Neuronal stem cell (in vitro differentiated cells): ENCODE measurements around the gene KIF5B.
"Not testable (repeated sequence)": the region's sequence is repeated elsewhere in the genome, so short reads cannot be mapped to it uniquely, and the experiment has no call there.

ENCODE experiments used
- DNase-seq: peaks from one replicate; pipeline ENCODE4 v3.0.0-alpha.2; 2013; ENCODE audit warnings: low spot score
- H2AFZ ChIP-seq: one replicate; pipeline ENCODE4 v1.6.1; 2013; ENCODE audit warnings: mild to moderate bottlenecking, low read length, inconsistent platforms
- H2AK5ac ChIP-seq: 2 replicates; pipeline ENCODE4 v1.6.1; 2013; ENCODE audit warnings: low read depth, mild to moderate bottlenecking, inconsistent platforms, low read length, moderate library complexity, mixed read lengths
- H2BK120ac ChIP-seq: 2 replicates; pipeline ENCODE4 v1.6.1; 2013; ENCODE audit warnings: low read depth, mild to moderate bottlenecking, inconsistent platforms, low read length, moderate library complexity, mixed read lengths
- H2BK12ac ChIP-seq: one replicate; pipeline ENCODE4 v1.6.1; 2013; ENCODE audit warnings: low read length, inconsistent platforms
- H2BK15ac ChIP-seq: 2 replicates; pipeline ENCODE4 v1.6.1; 2013; ENCODE audit warnings: mild to moderate bottlenecking, low read length, inconsistent platforms, mixed read lengths
- H2BK5ac ChIP-seq: one replicate; pipeline ENCODE4 v1.6.1; 2013; ENCODE audit warnings: inconsistent platforms, mild to moderate bottlenecking, low read length, moderate library complexity
- H3K14ac ChIP-seq: one replicate; pipeline ENCODE4 v1.6.1; 2013; ENCODE audit warnings: low read length, inconsistent platforms
- H3K18ac ChIP-seq: 2 replicates; pipeline ENCODE4 v1.6.1; 2013; ENCODE audit warnings: low read length, inconsistent platforms
- H3K23ac ChIP-seq: 2 replicates; pipeline ENCODE4 v1.6.1; 2013; ENCODE audit warnings: low read depth, mild to moderate bottlenecking, mixed read lengths, low read length, inconsistent platforms; ENCODE audit not compliant: poor library complexity
- H3K27ac ChIP-seq: replicated peaks from 3 replicates; pipeline ENCODE4 v1.5.1; 2013; ENCODE audit warnings: low read length, inconsistent platforms
- H3K27me3 ChIP-seq, 3 experiments: 2 replicates each; pipeline ENCODE4 v1.6.1; 2013; ENCODE audit warnings: low read length in 3 of 3, mild to moderate bottlenecking in 2 of 3, inconsistent platforms in 1 of 3, low read depth in 1 of 3, mixed read lengths in 1 of 3, moderate library complexity in 1 of 3; ENCODE audit not compliant: control insufficient read depth in 3 of 3, insufficient read depth in 3 of 3
- H3K36me3 ChIP-seq, 2 donors: replicated peaks in 1 of 2; 2 replicates each; pipeline ENCODE4 v1.6.1; 2013; ENCODE audit warnings: low read length in 2 of 2; ENCODE audit not compliant: control insufficient read depth in 2 of 2, insufficient read depth in 2 of 2
- H3K4ac ChIP-seq: 2 replicates; pipeline ENCODE4 v1.6.1; 2013; ENCODE audit warnings: inconsistent platforms, mild to moderate bottlenecking, low read length, moderate library complexity
- H3K4me1 ChIP-seq, 2 donors: 1 replicate in 1 of 2; 2 replicates in 1 of 2; pipeline ENCODE4 v1.6.1; 2013; ENCODE audit warnings: low read length in 2 of 2, low read depth in 1 of 2; ENCODE audit not compliant: control insufficient read depth in 2 of 2, insufficient read depth in 1 of 2
- H3K4me2 ChIP-seq: one replicate; pipeline ENCODE4 v1.6.1; 2013; ENCODE audit warnings: mild to moderate bottlenecking, low read length, inconsistent platforms; ENCODE audit not compliant: insufficient read depth, poor library complexity, severe bottlenecking
- H3K4me3 ChIP-seq, 2 donors: 2 replicates each; pipeline ENCODE4 v1.5.1; 2013; ENCODE audit warnings: low read length in 2 of 2, mild to moderate bottlenecking in 2 of 2, inconsistent platforms in 1 of 2, moderate library complexity in 1 of 2
- H3K79me1 ChIP-seq: one replicate; pipeline ENCODE4 v1.6.1; 2013; ENCODE audit warnings: low read depth, mild to moderate bottlenecking, inconsistent platforms, low read length, moderate library complexity
- H3K9ac ChIP-seq: one replicate; pipeline ENCODE4 v1.6.1; 2013; ENCODE audit warnings: mild to moderate bottlenecking, low read depth, low read length, inconsistent platforms; ENCODE audit not compliant: poor library complexity
- H3K9me3 ChIP-seq, 2 donors: replicated peaks in 1 of 2; 2 replicates each; pipeline versions ENCODE3 to v1.6.1; 2013; ENCODE audit warnings: low read length in 2 of 2, mild to moderate bottlenecking in 2 of 2, inconsistent platforms in 1 of 2, low read depth in 1 of 2, mixed read lengths in 1 of 2, moderate library complexity in 1 of 2; ENCODE audit not compliant: control insufficient read depth in 2 of 2, insufficient read depth in 1 of 2
- H4K8ac ChIP-seq: one replicate; pipeline ENCODE4 v1.6.1; 2013; ENCODE audit warnings: low read depth, mild to moderate bottlenecking, inconsistent platforms, low read length, moderate library complexity
- H4K91ac ChIP-seq: one replicate; pipeline ENCODE4 v1.6.1; 2013; ENCODE audit warnings: low read length, low read depth, mild to moderate bottlenecking, inconsistent platforms; ENCODE audit not compliant: poor library complexity
- WGBS, 2 donors: extraction: QIAGEN DNeasy Blood & Tissue Kit; methylation state at CpG; one replicate each; pipeline ENCODE4 v1.1.7; 2013; ENCODE audit warnings: missing lambda C conversion rate in 2 of 2, mixed read lengths in 1 of 2; ENCODE audit not compliant: insufficient read length in 2 of 2, insufficient replicate concordance in 1 of 2; ENCODE audit errors: extremely low coverage in 2 of 2; 5-methylcytosine and 5-hydroxymethylcytosine counted together

Gene KIF5B

GRCh38 chr10:31980471-31980870, 75.8 kb downstream of the KIF5B start:
- Histone ChIP-seq H3K4ac (no peak overlapping the region), H4K91ac (no peak overlapping the region), H2BK5ac (no peak overlapping the region), H3K4me2 (no peak overlapping the region), H3K36me3 (no peaks in the 10 kb centered on the region), H3K4me1 (peaks cover 0 to 11% of the 10 kb centered on the region in 2 donors), H3K18ac (no peak overlapping the region), H3K9me3 (no peaks in the 10 kb centered on the region), H2AK5ac (no peak overlapping the region), H4K8ac (no peak overlapping the region), H3K4me3 (no peak overlapping the region), H3K27me3 (no peaks in the 10 kb centered on the region), H3K23ac (no peak overlapping the region), H3K14ac (no peak overlapping the region), H3K79me1 (no peaks in the 10 kb centered on the region), H3K27ac (no peak overlapping the region), H2BK12ac (no peak overlapping the region), H2BK120ac (no peak overlapping the region), H2AFZ (no peak overlapping the region), H3K9ac (no peak overlapping the region), H2BK15ac (no peak overlapping the region)
- DNase-seq: no peak
- no CpG with 5 or more reads among the region's 4 CpGs for WGBS, 2 donors

- H3K9me3 ChIP-seq, H2BK12ac ChIP-seq, H3K14ac ChIP-seq: not testable (repeated sequence)
These were observed 77.2 kb downstream of the KIF5B start for GRCh38 chr10:31979071-31979470.

GRCh38 chr10:31978156-31978483, 78.1 kb downstream of the KIF5B start:
- no peak overlapping the region for H4K8ac ChIP-seq

More at GRCh38 chr10:31979071-31979470, 77.2 kb downstream of the KIF5B start:
- not testable (repeated sequence) for H2AK5ac ChIP-seq, H3K4ac ChIP-seq, H3K27ac ChIP-seq, DNase-seq, H2BK120ac ChIP-seq, H2BK5ac ChIP-seq, H2BK15ac ChIP-seq, H4K91ac ChIP-seq, H2AFZ ChIP-seq, H3K4me2 ChIP-seq, H3K36me3 ChIP-seq, H3K79me1 ChIP-seq, H3K18ac ChIP-seq, H3K9ac ChIP-seq, H3K4me3 ChIP-seq, H4K8ac ChIP-seq, H3K23ac ChIP-seq, H3K27me3 ChIP-seq
- peaks cover 3 to 11% of the 10 kb centered on the region in 2 donors for H3K4me1 ChIP-seq
- no CpG with 5 or more reads among the region's 19 CpGs for WGBS, 2 donors

GRCh38 chr10:31977440-31978155, 78.6 kb downstream of the KIF5B start:
- Histone ChIP-seq H3K4me1 (peaks cover 3 to 11% of the 10 kb centered on the region in 2 donors), H2BK5ac (no peak overlapping the region), H3K9ac (no peak overlapping the region), H3K79me1 (no peaks in the 10 kb centered on the region), H2AFZ (peak overlapping the region; percentile 5), H3K36me3 (no peaks in the 10 kb centered on the region), H2BK120ac (no peak overlapping the region), H3K18ac (no peak overlapping the region), H2BK12ac (no peak overlapping the region), H4K8ac (no peak overlapping the region), H3K4me3 (no peak overlapping the region), H3K27me3 (no peaks in the 10 kb centered on the region), H3K23ac (no peak overlapping the region), H3K9me3 (no peaks in the 10 kb centered on the region), H4K91ac (no peak overlapping the region), H2AK5ac (no peak overlapping the region), H2BK15ac (no peak overlapping the region), H3K27ac (no peak overlapping the region), H3K14ac (no peak overlapping the region), H3K4ac (no peak overlapping the region), H3K4me2 (no peak overlapping the region)
- no CpG with 5 or more reads among the region's 5 CpGs for WGBS, 2 donors
- DNase-seq: no peak

More at GRCh38 chr10:31978156-31978483, 78.1 kb downstream of the KIF5B start:
- Histone ChIP-seq H3K27me3 (no peaks in the 10 kb centered on the region), H2BK12ac (no peak overlapping the region), H3K18ac (no peak overlapping the region), H2BK5ac (no peak overlapping the region), H2AFZ (no peak overlapping the region), H3K79me1 (no peaks in the 10 kb centered on the region), H3K9ac (no peak overlapping the region), H3K23ac (no peak overlapping the region), H2BK15ac (no peak overlapping the region), H3K36me3 (no peaks in the 10 kb centered on the region), H3K4me2 (no peak overlapping the region), H3K4me1 (peaks cover 3 to 11% of the 10 kb centered on the region in 2 donors), H3K4me3 (no peak overlapping the region), H3K9me3 (no peaks in the 10 kb centered on the region), H3K27ac (no peak overlapping the region), H2AK5ac (no peak overlapping the region), H4K91ac (no peak overlapping the region), H2BK120ac (no peak overlapping the region), H3K14ac (no peak overlapping the region), H3K4ac (no peak overlapping the region)
- no peak for DNase-seq
- no CpG with 5 or more reads among the region's 2 CpGs for WGBS, 2 donors
